ENCODE measurements around the gene LRRC72.

DNA sequence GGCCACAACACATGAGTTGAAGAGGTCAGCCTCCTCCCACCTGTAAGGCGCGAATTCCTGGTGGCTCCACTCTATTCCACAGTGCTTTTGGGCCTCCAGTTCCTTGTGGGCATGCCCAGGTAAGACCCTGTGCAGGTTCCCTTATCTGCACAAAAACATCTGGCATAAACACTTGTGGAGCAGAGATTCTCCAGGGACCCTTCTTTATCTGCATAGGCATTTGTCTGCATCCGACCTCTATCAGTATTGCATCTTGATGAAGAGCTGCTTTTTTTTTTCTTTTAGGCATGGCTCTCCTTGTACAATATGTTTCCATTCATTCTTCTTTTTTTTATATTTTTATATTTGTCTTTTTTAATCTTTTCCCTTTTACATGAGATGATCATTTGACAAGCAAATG lies 60.5 kb downstream of the LRRC72 start:
- TF ChIP-seq CTCF (IDR thresholded peaks at IDR 0.05; ENCODE audit: insufficient read depth, low read depth, low read length) (no peak), EZH2 (IDR thresholded peaks at IDR 0.05; ENCODE audit: insufficient read depth, low read length) (no peak)

Data from astrocyte (in vitro differentiated cells and primary cell).